Chondrocyte (in vitro differentiated cells): Measurements from ENCODE around the gene CABP2. TPM values are rescaled to one million over a fixed set of nuclear protein-coding genes. Genes with fewer than 3 reads are reported as not detected.

Experiments
- DNase-seq: peaks from one replicate; pipeline ENCODE4 v3.0.0; 2021; ENCODE audit warnings: mixed read lengths, low spot score
- H3K27ac Mint-ChIP-seq: one replicate; pipeline ENCODE4 v1.8.0; 2021; ENCODE audit warnings: mild to moderate bottlenecking, moderate library complexity, mixed read lengths; ENCODE audit not compliant: unreplicated experiment
- H3K27me3 Mint-ChIP-seq: 2 replicates; pipeline ENCODE4 v1.8.0; 2021; ENCODE audit warnings: low read depth, mixed read lengths
- H3K36me3 Mint-ChIP-seq: 2 replicates; pipeline ENCODE4 v1.8.0; 2021; ENCODE audit warnings: low read depth, mixed read lengths
- H3K4me1 Mint-ChIP-seq: 2 replicates; pipeline ENCODE4 v1.8.0; 2021; ENCODE audit warnings: low read depth, mild to moderate bottlenecking, mixed read lengths
- H3K4me3 Mint-ChIP-seq: one replicate; pipeline ENCODE4 v1.8.0; 2021; ENCODE audit warnings: mild to moderate bottlenecking, moderate library complexity, mixed read lengths; ENCODE audit not compliant: unreplicated experiment
- H3K9me3 Mint-ChIP-seq: 2 replicates; pipeline ENCODE4 v1.8.0; 2021; ENCODE audit warnings: low read depth, mixed read lengths
- microRNA-seq: library from miRNA; unstranded; fragments of <30 nt; microRNA quantifications from one replicate; pipeline ENCODE4 v1.2.0, GENCODE V29; 2020; ENCODE audit warnings: borderline number of aligned reads
- total RNA-seq: library from RNA; stranded (reverse); gene quantifications from 3 replicates; pipeline ENCODE4 v1.2.1, GENCODE V29; 2021
- TF ChIP-seq, protein P1 (sequence below): fragments of 200-600 bp; sonication (generic); IDR thresholded peaks from 2 replicates; pipeline ENCODE4 v1.5.0; 2021; ENCODE audit warnings: antibody characterized with exemption, mild to moderate bottlenecking, moderate library complexity

Gene CABP2
- total RNA-seq, 1 donor from 2014 or later: not detected

GRCh38 chr11:67472882-67473281, 50.4 kb downstream of the CABP2 start:
- no peak overlapping the region for H3K27ac Mint-ChIP-seq
- TF ChIP-seq, protein P1, sequence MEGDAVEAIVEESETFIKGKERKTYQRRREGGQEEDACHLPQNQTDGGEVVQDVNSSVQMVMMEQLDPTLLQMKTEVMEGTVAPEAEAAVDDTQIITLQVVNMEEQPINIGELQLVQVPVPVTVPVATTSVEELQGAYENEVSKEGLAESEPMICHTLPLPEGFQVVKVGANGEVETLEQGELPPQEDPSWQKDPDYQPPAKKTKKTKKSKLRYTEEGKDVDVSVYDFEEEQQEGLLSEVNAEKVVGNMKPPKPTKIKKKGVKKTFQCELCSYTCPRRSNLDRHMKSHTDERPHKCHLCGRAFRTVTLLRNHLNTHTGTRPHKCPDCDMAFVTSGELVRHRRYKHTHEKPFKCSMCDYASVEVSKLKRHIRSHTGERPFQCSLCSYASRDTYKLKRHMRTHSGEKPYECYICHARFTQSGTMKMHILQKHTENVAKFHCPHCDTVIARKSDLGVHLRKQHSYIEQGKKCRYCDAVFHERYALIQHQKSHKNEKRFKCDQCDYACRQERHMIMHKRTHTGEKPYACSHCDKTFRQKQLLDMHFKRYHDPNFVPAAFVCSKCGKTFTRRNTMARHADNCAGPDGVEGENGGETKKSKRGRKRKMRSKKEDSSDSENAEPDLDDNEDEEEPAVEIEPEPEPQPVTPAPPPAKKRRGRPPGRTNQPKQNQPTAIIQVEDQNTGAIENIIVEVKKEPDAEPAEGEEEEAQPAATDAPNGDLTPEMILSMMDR: no peak
- H3K27me3 Mint-ChIP-seq: no peaks in the 10 kb centered on the region
- no peak for DNase-seq
- no peak overlapping the region for H3K4me3 Mint-ChIP-seq
- no peaks in the 10 kb centered on the region for H3K36me3 Mint-ChIP-seq
- H3K4me1 Mint-ChIP-seq: peaks cover 12% of the 10 kb centered on the region
- H3K9me3 Mint-ChIP-seq: no peaks in the 10 kb centered on the region

DNA sequence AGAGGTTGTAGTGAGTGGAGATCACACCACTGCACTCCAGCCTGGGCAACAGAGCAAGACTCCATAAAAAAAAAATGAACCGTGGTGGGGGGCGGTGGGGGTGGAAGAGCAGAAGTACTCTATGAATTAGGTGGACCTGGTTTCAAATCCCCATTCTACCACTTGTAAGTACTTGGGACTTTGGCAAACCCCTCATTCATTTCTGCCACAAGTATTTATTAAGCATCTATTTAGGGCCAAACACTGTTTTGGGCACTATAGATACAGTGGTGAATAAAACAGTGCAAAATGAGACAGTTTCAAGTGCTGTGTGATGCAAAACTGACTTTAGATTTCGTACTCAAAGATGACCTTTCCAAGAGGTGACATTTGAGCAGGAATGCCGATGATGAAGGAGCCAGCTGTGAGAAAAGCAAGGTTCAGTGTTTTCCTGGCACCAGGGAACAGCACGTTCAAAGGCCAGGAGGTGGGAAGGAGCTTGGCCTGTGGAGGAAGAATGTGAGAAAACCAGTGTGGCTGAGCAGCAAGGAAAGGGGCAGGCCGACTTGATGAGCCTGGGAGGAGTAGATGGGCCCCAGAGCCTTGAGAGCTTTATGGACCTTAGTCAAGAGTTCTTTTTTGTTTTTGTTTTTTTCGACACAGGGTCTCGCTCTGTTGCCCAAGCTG, 52.8 kb downstream of the CABP2 start:
- Mint-ChIP-seq H3K27ac (no peak overlapping the region), H3K4me3 (no peak overlapping the region), H3K27me3 (no peaks in the 10 kb centered on the region), H3K36me3 (no peaks in the 10 kb centered on the region), H3K9me3 (no peaks in the 10 kb centered on the region), H3K4me1 (peaks cover 22% of the 10 kb centered on the region)
- TF ChIP-seq, protein P1: no peak
- DNase-seq: no peak

- peaks cover 26% of the 10 kb centered on the region for H3K4me1 Mint-ChIP-seq
- H3K36me3 Mint-ChIP-seq: no peaks in the 10 kb centered on the region
- H3K4me3 Mint-ChIP-seq: peak overlapping the region; percentile 72
These were observed 53.8 kb downstream of the CABP2 start for GRCh38 chr11:67469508-67469811.

More at GRCh38 chr11:67469508-67469811, 53.8 kb downstream of the CABP2 start:
- Mint-ChIP-seq H3K9me3 (no peaks in the 10 kb centered on the region), H3K27me3 (no peaks in the 10 kb centered on the region), H3K27ac (peak overlapping the region; percentile 68)
- TF ChIP-seq, protein P1: peak; percentile 43
- DNase-seq: no peak

Small RNAs within 50 kb of the gene (microRNA-seq; reads per million reads assigned to microRNA genes)
- gene MIR6752: not detected

Other genes with a start within 250 kb of the CABP2 start
- 40.0 to 51.8 TPM (median 47.8 TPM) in 3 replicates for gene ANKRD13D, start 234.1 kb downstream of the CABP2 start, total RNA-seq
- gene SSH3, start 219.9 kb downstream of the CABP2 start, total RNA-seq: 19.8 to 30.0 TPM (median 28.4 TPM) in 3 replicates
- 48.8 to 67.7 TPM (median 63.4 TPM) in 3 replicates for gene POLD4, start 169.9 kb downstream of the CABP2 start, total RNA-seq
- gene CLCF1, start 149.8 kb downstream of the CABP2 start, total RNA-seq: 2.0 to 5.6 TPM (median 4.9 TPM) in 3 replicates
- 11.1 to 14.6 TPM (median 11.6 TPM) in 3 replicates for gene RAD9A, start 131.5 kb downstream of the CABP2 start, total RNA-seq
- gene PPP1CA, start 121.6 kb downstream of the CABP2 start, total RNA-seq: 95.2 to 113 TPM (median 109 TPM) in 3 replicates
- not detected in 3 replicates for gene TBC1D10C, start 119.4 kb downstream of the CABP2 start, total RNA-seq
- 0.36 to 1.8 TPM (median 1.8 TPM) in 3 replicates for gene CARNS1, start 107.8 kb downstream of the CABP2 start, total RNA-seq
- gene RPS6KB2, start 95.0 kb downstream of the CABP2 start, total RNA-seq: 40.3 to 44.2 TPM (median 42.3 TPM) in 3 replicates
- gene PTPRCAP, start 85.8 kb downstream of the CABP2 start, total RNA-seq: 0.47 to 0.95 TPM (median 0.73 TPM) in 3 replicates
- gene CORO1B, start 80.0 kb downstream of the CABP2 start, total RNA-seq: 74.7 to 80.9 TPM (median 80.1 TPM) in 3 replicates
- gene GPR152, start 70.7 kb downstream of the CABP2 start, total RNA-seq: not detected in 3 replicates
- gene CABP4, start 68.1 kb downstream of the CABP2 start, total RNA-seq: not detected in 3 replicates
- gene TMEM134, start 54.2 kb downstream of the CABP2 start, total RNA-seq: 50.9 to 62.4 TPM (median 57.1 TPM) in 3 replicates
- gene AIP, start 40.4 kb downstream of the CABP2 start, total RNA-seq: 53.6 to 58.8 TPM (median 54.3 TPM) in 3 replicates
- gene PITPNM1, start 18.1 kb downstream of the CABP2 start, total RNA-seq: 39.8 to 44.7 TPM (median 40.5 TPM) in 3 replicates
- 27.5 to 42.5 TPM (median 36.6 TPM) in 3 replicates for gene CDK2AP2, start 15.3 kb downstream of the CABP2 start, total RNA-seq
- 637 to 652 TPM (median 644 TPM) in 3 replicates for gene GSTP1, start 60.4 kb upstream of the CABP2 start, total RNA-seq
- gene NDUFV1, start 83.5 kb upstream of the CABP2 start, total RNA-seq: 119 to 151 TPM (median 121 TPM) in 3 replicates
- 8.4 to 12.6 TPM (median 11.3 TPM) in 3 replicates for gene NUDT8, start 106.5 kb upstream of the CABP2 start, total RNA-seq
- not detected in 3 replicates for gene TBX10, start 116.3 kb upstream of the CABP2 start, total RNA-seq
- gene ACY3, start 127.3 kb upstream of the CABP2 start, total RNA-seq: not detected in 3 replicates
- not detected in 3 replicates for gene ALDH3B2, start 151.2 kb upstream of the CABP2 start, total RNA-seq